HepG2 (cell line): ENCODE results near the gene CCNT2. TPM values are rescaled to one million over a fixed set of nuclear protein-coding genes. Genes with fewer than 3 reads are reported as not detected.

Source experiments
- ARNT ChIP-seq: fragments of 450-650 bp; IDR thresholded peaks from 2 replicates; pipeline ENCODE4 v1.6.1; 2017
- CBFB ChIP-seq: sonication (generic); formaldehyde crosslinking; IDR thresholded peaks from 2 replicates; pipeline ENCODE4 v1.4.0; 2020; ENCODE audit warnings: missing genetic modification reagents
- GPN1 ChIP-seq: sonication (generic); formaldehyde crosslinking; IDR thresholded peaks from 2 replicates; pipeline ENCODE4 v1.5.1; 2020; ENCODE audit warnings: missing genetic modification reagents, borderline replicate concordance
- KAT7 ChIP-seq: IDR thresholded peaks from 2 replicates; pipeline ENCODE4 v1.6.1; 2018; ENCODE audit warnings: borderline replicate concordance, missing compliant biosample characterization
- NFATC3 ChIP-seq: sonication (generic); formaldehyde crosslinking; IDR thresholded peaks from 2 replicates; pipeline ENCODE4 v1.5.1; 2020; ENCODE audit warnings: mild to moderate bottlenecking, missing genetic modification reagents
- NRL ChIP-seq: sonication (generic); formaldehyde crosslinking; IDR thresholded peaks from 2 replicates; pipeline ENCODE4 v1.5.0; 2020; ENCODE audit warnings: missing genetic modification reagents, mild to moderate bottlenecking, moderate library complexity, borderline replicate concordance
- POLR2AphosphoS5 ChIP-seq: IDR thresholded peaks from 2 replicates; pipeline ENCODE4 v1.6.1; 2012; ENCODE audit warnings: low read depth, low read length
- RBM22 ChIP-seq: fragments of 200-400 bp; formaldehyde crosslinking; optimal IDR thresholded peaks from 2 replicates; pipeline ENCODE3; 2017; ENCODE audit warnings: mild to moderate bottlenecking, low read length, moderate library complexity
- RORA ChIP-seq: sonication (generic); formaldehyde crosslinking; IDR thresholded peaks from 2 replicates; pipeline ENCODE4 v1.5.0; 2020; ENCODE audit warnings: mild to moderate bottlenecking, missing genetic modification reagents, moderate library complexity
- SAP130 ChIP-seq: IDR thresholded peaks from 2 replicates; pipeline ENCODE4 v1.6.1; 2016; ENCODE audit warnings: low read depth
- STAT5B ChIP-seq: sonication (generic); formaldehyde crosslinking; IDR thresholded peaks from 2 replicates; pipeline ENCODE4 v1.4.0; 2020; ENCODE audit warnings: missing genetic modification reagents
- THAP9 ChIP-seq: sonication (generic); formaldehyde crosslinking; IDR thresholded peaks from 2 replicates; pipeline ENCODE4; 2020; ENCODE audit warnings: missing genetic modification reagents, mild to moderate bottlenecking, borderline replicate concordance
- ZBTB14 ChIP-seq: sonication (generic); formaldehyde crosslinking; IDR thresholded peaks from 2 replicates; pipeline ENCODE4 v1.4.0; 2020; ENCODE audit warnings: missing genetic modification reagents
- ZBTB33 ChIP-seq: sonication (generic); formaldehyde crosslinking; IDR thresholded peaks from 2 replicates; pipeline ENCODE4 v1.4.0; 2020; ENCODE audit warnings: missing genetic modification reagents
- ZMYM4 ChIP-seq: sonication (generic); formaldehyde crosslinking; IDR thresholded peaks from 2 replicates; pipeline ENCODE4 v1.8.1; 2023; ENCODE audit warnings: mild to moderate bottlenecking, missing genetic modification reagents
- ZNF17 ChIP-seq: sonication (generic); formaldehyde crosslinking; IDR thresholded peaks from 2 replicates; pipeline ENCODE4 v1.5.0; 2020; ENCODE audit warnings: mild to moderate bottlenecking, missing genetic modification reagents
- ZNF20 ChIP-seq: sonication (generic); formaldehyde crosslinking; IDR thresholded peaks from 2 replicates; pipeline ENCODE4 v1.4.0; 2020; ENCODE audit warnings: mild to moderate bottlenecking, moderate library complexity, missing genetic modification reagents
- ZNF225 ChIP-seq: sonication (generic); formaldehyde crosslinking; IDR thresholded peaks from 2 replicates; pipeline ENCODE4 v1.4.0; 2020; ENCODE audit warnings: mild to moderate bottlenecking, missing genetic modification reagents
- ZNF44 ChIP-seq: sonication (generic); formaldehyde crosslinking; IDR thresholded peaks from 2 replicates; pipeline ENCODE4 v1.5.1; 2020; ENCODE audit warnings: mild to moderate bottlenecking, missing genetic modification reagents
- ZNF607 ChIP-seq: sonication (generic); formaldehyde crosslinking; IDR thresholded peaks from 2 replicates; pipeline ENCODE4 v1.5.1; 2020; ENCODE audit warnings: missing genetic modification reagents, mild to moderate bottlenecking, borderline replicate concordance
- polyA plus RNA-seq, 8 experiments: library from polyadenylated mRNA; depleted of rRNA in 3 of 8; stranded (reverse) in 7 of 8; unstranded in 1 of 8; fragments of >200 nt; fragmentation: Illumina TruSeq in 4 of 8; extraction: Trizol in 4 of 8; gene quantifications; 2 replicates each; pipeline versions ENCODE4 v1.2.1 to v1.2.3, GENCODE V29; 2011 to 2016; ENCODE audit warnings: low read depth in 4 of 8, missing spikeins in 1 of 8, mixed read lengths in 1 of 8; ENCODE audit not compliant: insufficient read depth in 1 of 8
- total RNA-seq, 5 experiments: library from RNA; depleted of rRNA; stranded (reverse); fragments of >200 nt; fragmentation: Illumina TruSeq; extraction: Trizol; gene quantifications; 2 replicates each; pipeline ENCODE4 v1.2.3, GENCODE V29; 2016; ENCODE audit warnings: low read depth in 1 of 5

CCNT2 gene
- total and polyA plus RNA-seq, 2 of the 13 experiments (the other 11 are each of a cell fraction or from before 2014, with no cell fraction given) = 22.1 to 34.4 TPM

- TF ChIP-seq NRL (CRISPR knock-in tag) = peak; percentile 95
- peak; percentile 19 for TF ChIP-seq RBM22
- no peak for TF ChIP-seq GPN1 (CRISPR knock-in tag)
- peak; percentile 81 for TF ChIP-seq POLR2AphosphoS5
- TF ChIP-seq STAT5B (CRISPR knock-in tag) = 0 out of 2 replicates have a peak, but pooled peaks have one; percentile 70
- no peak for TF ChIP-seq ZNF17 (CRISPR knock-in tag)
- peak; percentile 89 for TF ChIP-seq ZMYM4 (CRISPR knock-in tag)
- TF ChIP-seq ZNF607 (CRISPR knock-in tag) = peak; percentile 90
- no peak for TF ChIP-seq ZNF20 (CRISPR knock-in tag)
- peak; percentile 97; the same call in 1 of the 2 replicates for TF ChIP-seq ZNF225 (CRISPR knock-in tag)
- TF ChIP-seq ZBTB14 = peak; percentile 56; the same call in 1 of the 2 replicates
- peak; percentile 89; the same call in 1 of the 2 replicates for TF ChIP-seq THAP9 (CRISPR knock-in tag)
- peak; percentile 58 for TF ChIP-seq CBFB (CRISPR knock-in tag)
- TF ChIP-seq NFATC3 = no peak
- TF ChIP-seq SAP130 (CRISPR knock-in tag) = peak; percentile 72; the same call in 1 of the 2 replicates
- no peak for TF ChIP-seq ARNT
- TF ChIP-seq ZBTB33 (CRISPR knock-in tag) = peak; percentile 20; the same call in 1 of the 2 replicates
- TF ChIP-seq KAT7 (CRISPR knock-in tag) = 0 out of 2 replicates have a peak, but pooled peaks have one; percentile 29
- TF ChIP-seq ZNF44 (CRISPR knock-in tag) = peak; percentile 18; the same call in 1 of the 2 replicates
- no peak for TF ChIP-seq RORA (CRISPR knock-in tag)
These were observed at the start of gene CCNT2 (continued) for GRCh38 chr2:134918526-134919340.
